HEK293 (cell line): ENCODE measurements around the gene ALPK3.

Source experiments
- CTCF ChIP-seq: fragments of 450-650 bp; formaldehyde crosslinking; IDR thresholded peaks from 2 replicates; pipeline ENCODE4 v1.5.1; 2016; ENCODE audit warnings: missing biosample characterization, missing genetic modification characterization
- GLI4 ChIP-seq: fragments of 450-650 bp; formaldehyde crosslinking; IDR thresholded peaks from 2 replicates; pipeline ENCODE4 v1.5.1; 2016; ENCODE audit warnings: missing biosample characterization, missing genetic modification characterization
- MYNN ChIP-seq: fragments of 450-650 bp; formaldehyde crosslinking; IDR thresholded peaks from 2 replicates; pipeline ENCODE4 v1.5.1; 2016; ENCODE audit warnings: missing biosample characterization, missing genetic modification characterization, borderline replicate concordance
- ZBTB7A ChIP-seq: fragments of 450-650 bp; formaldehyde crosslinking; IDR thresholded peaks from 2 replicates; pipeline ENCODE4 v1.5.1; 2016; ENCODE audit warnings: low read depth, missing biosample characterization, missing genetic modification characterization
- ZNF223 ChIP-seq: fragments of 450-650 bp; formaldehyde crosslinking; IDR thresholded peaks from 2 replicates; pipeline ENCODE4 v1.5.1; 2016; ENCODE audit warnings: missing biosample characterization, missing genetic modification characterization
- ZNF416 ChIP-seq: fragments of 450-650 bp; formaldehyde crosslinking; IDR thresholded peaks from 2 replicates; pipeline ENCODE4 v1.5.1; 2016; ENCODE audit warnings: missing biosample characterization, missing genetic modification characterization
- ZNF529 ChIP-seq: fragments of 450-650 bp; formaldehyde crosslinking; IDR thresholded peaks from 2 replicates; pipeline ENCODE4 v1.5.1; 2017; ENCODE audit warnings: missing genetic modification characterization, missing biosample characterization; ENCODE audit not compliant: insufficient replicate concordance
- ZNF558 ChIP-seq: fragments of 450-650 bp; formaldehyde crosslinking; IDR thresholded peaks from 2 replicates; pipeline ENCODE4 v1.5.1; 2016; ENCODE audit warnings: missing biosample characterization, missing genetic modification characterization
- ZNF692 ChIP-seq: fragments of 450-650 bp; formaldehyde crosslinking; IDR thresholded peaks from 2 replicates; pipeline ENCODE4 v1.5.1; 2016; ENCODE audit warnings: missing biosample characterization, missing genetic modification characterization
- ZNF707 ChIP-seq: fragments of 450-650 bp; formaldehyde crosslinking; IDR thresholded peaks from 2 replicates; pipeline ENCODE4 v1.5.1; 2016; ENCODE audit warnings: missing biosample characterization, missing genetic modification characterization
- ZNF768 ChIP-seq: fragments of 450-650 bp; formaldehyde crosslinking; IDR thresholded peaks from 2 replicates; pipeline ENCODE4 v1.5.1; 2018; ENCODE audit warnings: missing biosample characterization, mild to moderate bottlenecking, missing genetic modification characterization
- ZNF785 ChIP-seq: fragments of 450-650 bp; formaldehyde crosslinking; IDR thresholded peaks from 2 replicates; pipeline ENCODE4 v1.5.1; 2016; ENCODE audit warnings: missing biosample characterization, missing genetic modification characterization
- TF ChIP-seq, protein P1 (sequence below): fragments of 450-650 bp; formaldehyde crosslinking; IDR thresholded peaks from 2 replicates; pipeline ENCODE4 v1.5.1; 2016; ENCODE audit warnings: missing biosample characterization, missing genetic modification characterization
- TF ChIP-seq, protein P2 (sequence below): fragments of 450-650 bp; formaldehyde crosslinking; IDR thresholded peaks from 2 replicates; pipeline ENCODE4 v1.5.1; 2017; ENCODE audit warnings: missing biosample characterization, missing genetic modification characterization

DNA sequence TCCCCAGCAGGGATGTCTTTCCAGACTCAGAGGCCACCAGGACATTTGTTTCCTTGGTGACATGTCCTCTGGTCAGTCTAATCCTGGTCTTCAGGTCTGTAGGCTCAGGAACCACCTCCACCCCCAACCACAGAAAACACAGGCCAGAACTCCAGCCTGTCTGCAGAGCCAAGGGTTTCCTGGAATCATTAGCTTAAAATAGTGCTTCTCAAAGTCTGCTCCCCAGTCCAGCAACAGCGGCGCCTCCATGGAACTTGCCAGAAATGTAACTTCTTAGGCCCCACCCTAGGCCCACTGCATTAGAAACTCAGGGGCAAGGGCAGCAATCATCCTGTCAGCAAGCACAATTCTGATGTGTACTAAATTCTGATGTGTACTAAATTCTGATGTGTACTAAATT is 87.3 kb downstream of the ALPK3 start:
- TF ChIP-seq MYNN (tag by site-specific recombination) (no peak), CTCF (tag by site-specific recombination) (no peak), ZNF558 (no peak), ZNF692 (tag by site-specific recombination) (no peak), ZNF768 (tag by site-specific recombination) (no peak), ZNF707 (tag by site-specific recombination) (no peak), ZNF416 (tag by site-specific recombination) (no peak), ZBTB7A (tag by site-specific recombination) (no peak), ZNF785 (tag by site-specific recombination) (no peak), ZNF223 (no peak), GLI4 (tag by site-specific recombination) (no peak), ZNF529 (tag by site-specific recombination) (no peak)
- TF ChIP-seq, protein P1, sequence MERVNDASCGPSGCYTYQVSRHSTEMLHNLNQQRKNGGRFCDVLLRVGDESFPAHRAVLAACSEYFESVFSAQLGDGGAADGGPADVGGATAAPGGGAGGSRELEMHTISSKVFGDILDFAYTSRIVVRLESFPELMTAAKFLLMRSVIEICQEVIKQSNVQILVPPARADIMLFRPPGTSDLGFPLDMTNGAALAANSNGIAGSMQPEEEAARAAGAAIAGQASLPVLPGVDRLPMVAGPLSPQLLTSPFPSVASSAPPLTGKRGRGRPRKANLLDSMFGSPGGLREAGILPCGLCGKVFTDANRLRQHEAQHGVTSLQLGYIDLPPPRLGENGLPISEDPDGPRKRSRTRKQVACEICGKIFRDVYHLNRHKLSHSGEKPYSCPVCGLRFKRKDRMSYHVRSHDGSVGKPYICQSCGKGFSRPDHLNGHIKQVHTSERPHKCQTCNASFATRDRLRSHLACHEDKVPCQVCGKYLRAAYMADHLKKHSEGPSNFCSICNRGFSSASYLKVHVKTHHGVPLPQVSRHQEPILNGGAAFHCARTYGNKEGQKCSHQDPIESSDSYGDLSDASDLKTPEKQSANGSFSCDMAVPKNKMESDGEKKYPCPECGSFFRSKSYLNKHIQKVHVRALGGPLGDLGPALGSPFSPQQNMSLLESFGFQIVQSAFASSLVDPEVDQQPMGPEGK (tag by site-specific recombination): no peak
- TF ChIP-seq, protein P2, sequence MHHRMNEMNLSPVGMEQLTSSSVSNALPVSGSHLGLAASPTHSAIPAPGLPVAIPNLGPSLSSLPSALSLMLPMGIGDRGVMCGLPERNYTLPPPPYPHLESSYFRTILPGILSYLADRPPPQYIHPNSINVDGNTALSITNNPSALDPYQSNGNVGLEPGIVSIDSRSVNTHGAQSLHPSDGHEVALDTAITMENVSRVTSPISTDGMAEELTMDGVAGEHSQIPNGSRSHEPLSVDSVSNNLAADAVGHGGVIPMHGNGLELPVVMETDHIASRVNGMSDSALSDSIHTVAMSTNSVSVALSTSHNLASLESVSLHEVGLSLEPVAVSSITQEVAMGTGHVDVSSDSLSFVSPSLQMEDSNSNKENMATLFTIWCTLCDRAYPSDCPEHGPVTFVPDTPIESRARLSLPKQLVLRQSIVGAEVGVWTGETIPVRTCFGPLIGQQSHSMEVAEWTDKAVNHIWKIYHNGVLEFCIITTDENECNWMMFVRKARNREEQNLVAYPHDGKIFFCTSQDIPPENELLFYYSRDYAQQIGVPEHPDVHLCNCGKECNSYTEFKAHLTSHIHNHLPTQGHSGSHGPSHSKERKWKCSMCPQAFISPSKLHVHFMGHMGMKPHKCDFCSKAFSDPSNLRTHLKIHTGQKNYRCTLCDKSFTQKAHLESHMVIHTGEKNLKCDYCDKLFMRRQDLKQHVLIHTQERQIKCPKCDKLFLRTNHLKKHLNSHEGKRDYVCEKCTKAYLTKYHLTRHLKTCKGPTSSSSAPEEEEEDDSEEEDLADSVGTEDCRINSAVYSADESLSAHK: no peak
